Activated CD8-positive, alpha-beta memory T cell treated with anti-CD3 and anti-CD28 coated beads, Interleukin-2, amount 10 ng/mL, durations not matched to agents 7 days and 5 days (primary cell): Measurements from ENCODE around the gene DAB1. TPM values are rescaled to one million over a fixed set of nuclear protein-coding genes. Genes with fewer than 3 reads are reported as not detected.
"Not testable (repeated sequence)": the region's sequence is repeated elsewhere in the genome, so short reads cannot be mapped to it uniquely, and the experiment has no call there.

Experiments used
- ATAC-seq: fragments of 150-1000 bp; cut with Tn5 transposase; one replicate; pipeline ENCODE4 v1.10.0; 2021; ENCODE audit warnings: moderate library complexity
- CTCF ChIA-PET: fragments of 350-600 bp; sonication (Branson Sonifier 250); formaldehyde crosslinking; loops from one replicate; lab custom pipeline; 2021; ENCODE audit warnings: antibody characterized with exemption; lab: Charles Lee
- DNase-seq: peaks from one replicate; pipeline ENCODE4 v3.0.0-alpha.2; 2020
- H3K27ac Mint-ChIP-seq: one replicate; pipeline ENCODE4 v1.8.0; 2021; ENCODE audit warnings: mild to moderate bottlenecking, mixed read lengths
- H3K27me3 Mint-ChIP-seq: one replicate; pipeline ENCODE4 v1.8.0; 2021; ENCODE audit warnings: mixed read lengths
- H3K36me3 Mint-ChIP-seq: one replicate; pipeline ENCODE4 v1.8.0; 2021; ENCODE audit warnings: mild to moderate bottlenecking, mixed read lengths
- H3K4me1 Mint-ChIP-seq: one replicate; pipeline ENCODE4 v1.8.0; 2021; ENCODE audit warnings: mixed read lengths
- H3K4me3 Mint-ChIP-seq: one replicate; pipeline ENCODE4 v1.8.0; 2021; ENCODE audit warnings: mild to moderate bottlenecking, moderate library complexity, mixed read lengths
- H3K9me3 Mint-ChIP-seq: one replicate; pipeline ENCODE4 v1.8.0; 2022; ENCODE audit warnings: low read depth, mixed read lengths
- total RNA-seq, 2 experiments: library from RNA; stranded (reverse); gene quantifications; one replicate each; pipeline ENCODE4 v1.2.3, GENCODE V29; 2021

Gene DAB1
- total RNA-seq, 2 experiments from 2014 or later: 0.15 TPM; not detected in 1

GRCh38 chr1:57102561-57103326 is 321.1 kb downstream of the DAB1 start:
- Mint-ChIP-seq H3K4me3 (no peak overlapping the region), H3K36me3 (no peaks in the 10 kb centered on the region), H3K9me3 (no peaks in the 10 kb centered on the region), H3K27ac (no peak overlapping the region), H3K27me3 (no peaks in the 10 kb centered on the region), H3K4me1 (no peaks in the 10 kb centered on the region)
- CTCF ChIA-PET: no interaction called here
- ATAC-seq: no peak
- no peak for DNase-seq

DNA sequence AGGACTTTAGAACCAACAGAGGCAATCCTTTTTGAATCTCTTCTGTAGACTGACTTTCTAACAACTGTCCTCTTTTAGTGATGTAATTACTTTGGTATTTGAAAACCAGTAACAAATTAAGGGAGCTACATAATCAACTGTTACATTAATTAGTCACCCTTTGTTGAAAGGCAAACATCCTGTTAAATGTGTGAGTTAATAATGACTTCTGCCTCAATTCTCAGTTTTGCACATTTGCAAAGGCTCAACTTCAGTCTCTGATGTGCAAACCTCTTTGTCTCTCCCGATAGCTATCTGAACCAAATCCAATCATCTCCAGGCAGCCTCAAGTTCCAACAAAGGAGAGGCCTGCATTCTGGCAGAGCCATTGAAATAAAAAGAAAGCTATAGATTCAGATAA is 322.7 kb downstream of the DAB1 start:
- Mint-ChIP-seq H3K27me3 (no peaks in the 10 kb centered on the region), H3K27ac (no peak overlapping the region), H3K4me3 (no peak overlapping the region), H3K36me3 (no peaks in the 10 kb centered on the region), H3K4me1 (no peaks in the 10 kb centered on the region), H3K9me3 (no peaks in the 10 kb centered on the region)
- DNase-seq (no peak), ATAC-seq (no peak)
- CTCF ChIA-PET: no interaction called here

DNA sequence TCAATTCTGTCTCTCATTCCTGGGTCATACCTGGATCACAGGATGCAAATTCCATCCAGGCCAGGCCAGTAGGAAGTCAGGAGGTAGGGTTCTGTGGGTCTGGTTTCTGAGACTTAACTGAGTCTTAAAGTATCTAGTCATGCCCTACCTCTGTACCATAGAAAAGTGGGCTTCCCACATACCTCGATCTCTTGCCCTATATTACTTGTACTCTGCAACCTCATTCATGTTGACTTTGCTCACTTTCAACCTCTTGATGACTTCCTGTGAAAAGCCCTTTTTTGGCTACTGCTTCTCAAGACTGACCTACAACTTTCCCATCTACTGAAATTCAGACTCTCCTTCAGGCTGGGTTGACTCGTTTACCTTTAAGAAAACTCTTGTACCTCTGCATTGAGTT is 329.1 kb downstream of the DAB1 start:
- Mint-ChIP-seq H3K27me3 (no peaks in the 10 kb centered on the region), H3K9me3 (no peaks in the 10 kb centered on the region), H3K4me1 (no peaks in the 10 kb centered on the region), H3K27ac (no peak overlapping the region), H3K4me3 (no peak overlapping the region), H3K36me3 (no peaks in the 10 kb centered on the region)
- ATAC-seq: no peak
- no peak for DNase-seq
- CTCF ChIA-PET: no interaction called here

DNA sequence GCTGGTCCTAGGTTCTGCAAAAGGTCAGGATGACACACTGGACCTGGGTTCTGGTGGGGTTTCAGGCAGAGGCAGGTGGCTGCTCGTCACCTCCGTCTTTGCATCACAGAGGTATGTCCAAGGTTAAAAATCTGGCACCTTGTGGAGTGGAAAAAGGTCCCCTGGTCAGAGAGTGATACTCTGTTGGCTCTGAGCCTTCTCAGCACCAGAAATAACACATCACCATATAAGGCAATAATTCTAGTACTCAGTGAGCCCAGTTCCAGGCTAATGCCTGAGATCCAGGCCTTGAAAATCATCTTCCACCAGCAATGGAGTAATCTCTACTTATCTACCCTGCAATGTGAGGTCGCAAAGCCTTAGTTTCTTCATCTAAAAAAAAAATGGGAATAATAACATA is 330.7 kb downstream of the DAB1 start:
- no peaks in the 10 kb centered on the region for H3K9me3 Mint-ChIP-seq
- CTCF ChIA-PET: no interaction called here
- H3K27ac Mint-ChIP-seq: no peak overlapping the region
- ATAC-seq: no peak
- H3K27me3 Mint-ChIP-seq: no peaks in the 10 kb centered on the region
- DNase-seq: no peak
- H3K4me1 Mint-ChIP-seq: no peaks in the 10 kb centered on the region
- no peaks in the 10 kb centered on the region for H3K36me3 Mint-ChIP-seq
- no peak overlapping the region for H3K4me3 Mint-ChIP-seq

- ATAC-seq (no peak), DNase-seq (no peak)
- no peak overlapping the region for H3K4me3 Mint-ChIP-seq
- no peaks in the 10 kb centered on the region for H3K9me3 Mint-ChIP-seq
- H3K4me1 Mint-ChIP-seq: no peaks in the 10 kb centered on the region
- CTCF ChIA-PET: no interaction called here
- H3K36me3 Mint-ChIP-seq: no peaks in the 10 kb centered on the region
- no peak overlapping the region for H3K27ac Mint-ChIP-seq
- H3K27me3 Mint-ChIP-seq: no peaks in the 10 kb centered on the region
Observed at GRCh38 chr1:57091642-57092041, 332.2 kb downstream of the DAB1 start.

GRCh38 chr1:57089855-57090254 is 334.0 kb downstream of the DAB1 start:
- CTCF ChIA-PET: no interaction called here
- no peak overlapping the region for H3K4me3 Mint-ChIP-seq

DNA sequence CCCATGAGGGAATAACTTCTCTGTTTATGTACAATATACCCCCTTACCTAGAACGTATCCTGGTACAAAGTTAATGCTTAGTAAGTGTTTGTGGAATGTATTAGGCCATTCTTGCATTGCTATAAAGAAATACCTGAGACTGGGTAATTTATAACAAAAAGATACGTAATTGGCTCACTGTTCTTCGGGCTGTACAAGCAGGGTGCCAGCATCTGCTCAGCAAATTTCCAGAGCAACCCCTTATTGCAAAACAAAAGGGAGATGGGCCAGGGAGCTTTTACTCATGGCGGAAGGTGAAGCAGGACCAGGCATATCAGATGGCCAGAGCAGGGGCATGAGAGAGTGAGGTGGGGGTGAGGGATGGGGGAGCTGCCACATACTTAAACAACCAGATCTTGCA is 334.6 kb downstream of the DAB1 start:
- no peaks in the 10 kb centered on the region for H3K9me3 Mint-ChIP-seq
- no peaks in the 10 kb centered on the region for H3K36me3 Mint-ChIP-seq
- no peak for ATAC-seq
- no peak overlapping the region for H3K27ac Mint-ChIP-seq
- H3K4me3 Mint-ChIP-seq: no peak overlapping the region
- no peak for DNase-seq
- H3K4me1 Mint-ChIP-seq: no peaks in the 10 kb centered on the region
- no peaks in the 10 kb centered on the region for H3K27me3 Mint-ChIP-seq
- CTCF ChIA-PET: no interaction called here

More at GRCh38 chr1:57089855-57090254, 334.0 kb downstream of the DAB1 start:
- DNase-seq (no peak), ATAC-seq (no peak)
- Mint-ChIP-seq H3K27me3 (no peaks in the 10 kb centered on the region), H3K36me3 (no peaks in the 10 kb centered on the region), H3K27ac (no peak overlapping the region), H3K9me3 (no peaks in the 10 kb centered on the region), H3K4me1 (no peaks in the 10 kb centered on the region)

DNA sequence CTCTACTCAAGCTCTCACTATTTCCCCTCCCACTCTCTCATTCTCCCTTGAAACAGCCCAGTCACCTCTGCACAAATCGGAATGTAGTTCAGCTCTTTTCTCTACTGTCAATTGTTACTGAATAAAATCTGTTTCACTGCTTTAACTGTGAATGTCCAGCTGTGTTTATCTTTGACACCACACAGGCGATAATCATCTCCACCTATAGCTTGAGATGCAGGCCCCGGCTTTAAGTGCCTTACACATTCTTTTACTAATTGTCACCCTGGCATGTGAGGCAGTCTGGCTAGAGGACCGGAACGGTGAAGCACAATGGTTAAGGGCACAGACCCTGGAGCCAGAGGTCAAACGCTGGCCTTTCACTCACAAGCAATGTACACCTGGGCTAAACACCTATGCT is 335.2 kb downstream of the DAB1 start:
- CTCF ChIA-PET: no interaction called here
- no peak overlapping the region for H3K4me3 Mint-ChIP-seq
- ATAC-seq (no peak), DNase-seq (no peak)
- H3K36me3 Mint-ChIP-seq: no peaks in the 10 kb centered on the region
- no peaks in the 10 kb centered on the region for H3K27me3 Mint-ChIP-seq
- no peaks in the 10 kb centered on the region for H3K4me1 Mint-ChIP-seq
- no peak overlapping the region for H3K27ac Mint-ChIP-seq
- no peaks in the 10 kb centered on the region for H3K9me3 Mint-ChIP-seq

DNA sequence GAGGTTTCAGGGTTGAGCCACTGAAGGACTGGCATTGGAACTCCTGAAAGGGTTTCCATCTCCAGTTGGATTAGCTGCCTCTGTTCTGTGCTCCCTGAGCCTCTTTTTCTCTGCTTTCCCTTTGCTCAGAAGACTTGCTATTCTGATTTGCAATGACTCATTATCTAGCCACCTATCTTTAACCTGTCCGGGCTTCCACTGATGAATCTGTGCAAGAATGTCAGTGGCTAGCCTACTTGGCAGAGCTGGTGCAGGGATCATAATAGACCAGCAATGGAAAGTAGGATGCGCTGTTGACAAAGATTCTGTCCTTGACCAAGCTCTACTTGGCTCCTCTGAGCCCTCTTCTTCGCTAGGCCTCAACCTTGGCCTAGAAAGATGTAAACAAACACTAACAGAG is 336.2 kb downstream of the DAB1 start:
- H3K36me3 Mint-ChIP-seq, H3K27me3 Mint-ChIP-seq, H3K9me3 Mint-ChIP-seq, H3K27ac Mint-ChIP-seq, ATAC-seq, H3K4me1 Mint-ChIP-seq, H3K4me3 Mint-ChIP-seq, CTCF ChIA-PET, DNase-seq: not testable (repeated sequence)

- CTCF ChIA-PET: no interaction called here
Observed at GRCh38 chr1:57086154-57086553, 337.7 kb downstream of the DAB1 start.

DNA sequence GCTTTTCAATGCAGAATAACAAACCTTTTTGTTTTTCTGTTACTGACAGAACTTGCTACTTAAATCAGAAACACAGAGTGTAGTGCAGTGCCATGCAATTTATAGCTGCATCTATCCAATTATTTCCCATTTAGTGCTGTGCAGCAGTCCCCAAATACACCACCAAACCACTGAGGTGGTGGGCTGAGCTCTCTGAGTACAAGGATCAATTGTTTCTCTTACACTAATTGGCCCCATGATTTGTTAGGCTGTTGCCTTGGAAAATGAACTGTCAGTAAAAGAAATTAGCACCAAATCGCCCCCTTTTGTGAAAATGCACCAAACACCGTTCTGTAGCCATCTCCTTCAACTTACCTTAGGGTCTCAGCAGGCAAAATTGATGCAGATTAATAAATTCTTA is 339.2 kb downstream of the DAB1 start:
- H3K9me3 Mint-ChIP-seq: no peaks in the 10 kb centered on the region
- H3K27ac Mint-ChIP-seq: no peak overlapping the region
- no peaks in the 10 kb centered on the region for H3K36me3 Mint-ChIP-seq
- H3K27me3 Mint-ChIP-seq: no peaks in the 10 kb centered on the region
- CTCF ChIA-PET: no interaction called here
- no peak overlapping the region for H3K4me3 Mint-ChIP-seq
- ATAC-seq (no peak), DNase-seq (no peak)
- no peaks in the 10 kb centered on the region for H3K4me1 Mint-ChIP-seq

More at GRCh38 chr1:57086154-57086553, 337.7 kb downstream of the DAB1 start:
- H3K36me3 Mint-ChIP-seq: no peaks in the 10 kb centered on the region
- H3K4me3 Mint-ChIP-seq: no peak overlapping the region
- no peak for DNase-seq
- H3K9me3 Mint-ChIP-seq: no peaks in the 10 kb centered on the region
- H3K27ac Mint-ChIP-seq: no peak overlapping the region
- no peaks in the 10 kb centered on the region for H3K4me1 Mint-ChIP-seq
- no peaks in the 10 kb centered on the region for H3K27me3 Mint-ChIP-seq
- ATAC-seq: no peak

DNA sequence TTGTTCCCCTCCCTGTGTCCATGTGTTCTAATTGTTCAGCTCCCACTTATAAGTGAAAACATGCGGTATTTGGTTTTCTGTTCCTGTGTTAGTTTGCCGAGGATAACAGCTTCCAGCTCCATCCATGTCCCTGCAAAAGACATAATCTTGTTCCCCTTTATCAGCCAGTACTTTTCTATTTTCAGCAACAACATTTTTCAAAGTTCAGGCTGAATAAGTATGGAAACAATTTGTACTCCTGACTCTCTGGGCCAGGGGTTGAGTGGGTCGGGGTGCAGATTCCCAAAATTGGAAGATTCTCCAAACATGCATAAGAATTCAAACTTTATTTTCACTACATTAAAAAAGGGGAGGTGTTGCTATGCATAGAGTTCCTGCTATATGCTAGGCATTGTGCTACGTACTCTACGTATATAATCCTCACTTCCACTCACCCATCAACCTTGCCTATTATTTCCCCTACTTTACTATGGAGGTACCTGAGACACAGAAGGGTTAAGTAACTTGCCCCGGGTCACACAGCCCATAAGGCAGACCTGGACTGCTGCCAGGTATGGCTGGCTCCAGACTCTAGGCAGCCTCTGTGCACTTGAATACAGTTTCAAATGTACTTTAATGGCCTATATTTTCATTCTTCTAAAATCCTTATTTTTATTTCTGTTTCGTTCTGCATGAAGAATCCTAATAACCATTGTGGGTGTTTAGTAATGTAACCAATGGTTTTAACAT is 341.0 kb downstream of the DAB1 start:
- DNase-seq: no peak

DNA sequence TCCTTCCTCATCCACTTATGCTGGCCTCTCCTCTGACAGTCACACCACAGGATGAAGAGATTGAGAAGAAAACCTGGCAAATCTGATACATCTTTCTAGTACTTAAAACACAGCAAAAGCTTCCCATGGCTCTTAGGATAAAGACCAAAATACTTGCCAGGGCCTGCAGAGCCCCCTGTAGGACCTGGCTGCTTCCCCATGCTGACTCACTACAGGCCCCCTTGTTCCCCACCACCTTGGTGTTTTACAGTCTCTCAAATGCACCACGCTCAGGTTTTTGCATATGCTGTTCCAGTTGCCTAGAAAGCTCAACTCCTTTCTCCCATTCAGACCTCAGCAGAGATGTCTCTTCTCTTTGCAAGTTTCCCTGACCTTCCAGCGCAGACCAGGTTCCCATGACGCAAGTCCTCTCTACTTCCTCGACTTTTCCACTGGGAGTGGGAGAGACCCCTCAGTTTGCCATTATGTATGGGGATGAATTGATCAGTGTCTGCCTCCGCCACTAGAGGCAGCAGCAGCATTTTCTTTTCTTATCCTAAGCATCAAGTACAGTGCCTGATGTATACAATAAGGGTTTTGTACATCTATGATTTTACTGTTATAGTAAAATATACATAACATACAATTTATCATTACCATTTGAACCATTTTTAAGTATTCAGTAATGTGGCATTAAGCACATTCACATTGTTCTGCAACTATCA is 344.3 kb downstream of the DAB1 start:
- Mint-ChIP-seq H3K27ac (no peak overlapping the region), H3K36me3 (no peaks in the 10 kb centered on the region), H3K27me3 (no peaks in the 10 kb centered on the region), H3K4me1 (no peaks in the 10 kb centered on the region), H3K4me3 (no peak overlapping the region), H3K9me3 (no peaks in the 10 kb centered on the region)
- DNase-seq (no peak), ATAC-seq (no peak)
- CTCF ChIA-PET: no interaction called here

More for the DNA sequence above, 341.0 kb downstream of the DAB1 start:
- Mint-ChIP-seq H3K4me3 (no peak overlapping the region), H3K4me1 (no peaks in the 10 kb centered on the region), H3K27ac (no peak overlapping the region), H3K9me3 (no peaks in the 10 kb centered on the region), H3K36me3 (no peaks in the 10 kb centered on the region), H3K27me3 (no peaks in the 10 kb centered on the region)
- CTCF ChIA-PET: no interaction called here
- no peak for ATAC-seq
